Measurements from ENCODE around the gene MT1G.
"Not testable (repeated sequence)": the region's sequence is repeated elsewhere in the genome, so short reads cannot be mapped to it uniquely, and the experiment has no call there.

The MT1G gene

GRCh38 chr16:56665286-56666261 is 2.3 kb downstream of the MT1G start:
- DNase-seq (ENCODE audit: low spot score): not testable (repeated sequence)

- no peak for DNase-seq (ENCODE audit: low spot score)
Measured at GRCh38 chr16:56664506-56664905, 3.4 kb downstream of the MT1G start.

- no peak for DNase-seq (ENCODE audit: low spot score)
Measured at GRCh38 chr16:56662357-56663354, 5.2 kb downstream of the MT1G start.

- DNase-seq (ENCODE audit: low spot score): no peak
Measured at GRCh38 chr16:56658327-56658875, 9.5 kb downstream of the MT1G start.

- DNase-seq (ENCODE audit: low spot score): peak; percentile 32
Measured at GRCh38 chr16:56657555-56658326, 10.1 kb downstream of the MT1G start, which contains the start of gene MT1F. Gene MT1F (plus strand): TSS chr16:56657959. CDS start chr16:56658059, 100 bp downstream.

- no peak for DNase-seq (ENCODE audit: low spot score)
Measured at GRCh38 chr16:56653218-56653617, 14.6 kb downstream of the MT1G start.

- DNase-seq (ENCODE audit: low spot score): no peak
Measured at GRCh38 chr16:56652600-56652999, 15.3 kb downstream of the MT1G start.

GRCh38 chr16:56651586-56651985 is 16.3 kb downstream of the MT1G start, which contains the start of gene MT1B:
Gene MT1B (plus strand): TSS chr16:56651886. CDS start chr16:56651954, 68 bp downstream.
- DNase-seq (ENCODE audit: low spot score): no peak

GRCh38 chr16:56649820-56650219 is 18.0 kb downstream of the MT1G start:
- DNase-seq (ENCODE audit: low spot score): no peak

GRCh38 chr16:56649271-56649670 is 18.6 kb downstream of the MT1G start:
- no peak for DNase-seq (ENCODE audit: low spot score)

GRCh38 chr16:56647641-56648431 is 20.0 kb downstream of the MT1G start:
- no peak for DNase-seq (ENCODE audit: low spot score)

GRCh38 chr16:56645838-56646237 is 22.0 kb downstream of the MT1G start:
- no peak for DNase-seq (ENCODE audit: low spot score)

GRCh38 chr16:56645311-56645710 is 22.6 kb downstream of the MT1G start:
- DNase-seq (ENCODE audit: low spot score): no peak

GRCh38 chr16:56643833-56644232 is 24.0 kb downstream of the MT1G start:
- DNase-seq (ENCODE audit: low spot score): no peak

GRCh38 chr16:56643080-56643778 is 24.6 kb downstream of the MT1G start:
- peak; percentile 67 for DNase-seq (ENCODE audit: low spot score)

- no peak for DNase-seq (ENCODE audit: low spot score)
Measured at GRCh38 chr16:56641166-56641565, 26.7 kb downstream of the MT1G start.

- DNase-seq (ENCODE audit: low spot score): no peak
Measured at GRCh38 chr16:56640076-56640475, 27.8 kb downstream of the MT1G start.

- no peak for DNase-seq (ENCODE audit: low spot score)
Measured at GRCh38 chr16:56639045-56639444, 28.8 kb downstream of the MT1G start.

All from GM03348 (cell line).